PC-9 (cell line): ENCODE data around the gene MEX3C. TPM values are rescaled to one million over a fixed set of nuclear protein-coding genes. Genes with fewer than 3 reads are reported as not detected.

Experiments used
- Bru-seq: library from RNA; stranded (reverse); fragments of 400-500 nt; gene quantifications from one replicate; lab custom pipeline; 2021; lab: Mats Ljungman, UMichigan
- BruChase-seq, 2 experiments: library from RNA; stranded (reverse); fragments of 400-500 nt; gene quantifications; one replicate each; lab custom pipeline; 2021; lab: Mats Ljungman, UMichigan
- BruUV-seq: library from RNA; stranded (reverse); fragments of 400-500 nt; replicated peaks from 2 replicates; lab custom pipeline; 2021; lab: Mats Ljungman, UMichigan
- CTCF ChIA-PET: fragments of 300-600 bp; sonication (Branson Sonifier 250); formaldehyde crosslinking; loops from one replicate; lab custom pipeline; 2022; ENCODE audit warnings: antibody characterized with exemption; lab: Charles Lee
- POLR2A ChIA-PET: fragments of 300-600 bp; sonication (Branson Sonifier 250); formaldehyde crosslinking; loops from one replicate; lab custom pipeline; 2022; ENCODE audit warnings: antibody characterized with exemption; ENCODE audit not compliant: unreplicated experiment; lab: Charles Lee
- DNase-seq, 2 experiments: peaks; one replicate each; pipeline versions ENCODE4 v3.0.0 to v3.0.0-alpha.2; 2015 to 2022; ENCODE audit warnings: mixed read lengths in 1 of 2
- H2AFZ ChIP-seq: fragments of 200-600 bp; sonication (generic); 2 replicates; pipeline ENCODE4 v1.8.1; 2017; ENCODE audit warnings: antibody characterized with exemption
- H3F3A ChIP-seq: fragments of 200-600 bp; sonication (generic); 2 replicates; pipeline ENCODE4 v1.8.1; 2017; ENCODE audit warnings: antibody characterized with exemption, mild to moderate bottlenecking, low read depth; ENCODE audit not compliant: insufficient read depth
- H3K27ac ChIP-seq: fragments of 200-600 bp; sonication (generic); 2 replicates; pipeline ENCODE4 v1.6.1; 2016; ENCODE audit warnings: mixed run types
- H3K27me3 ChIP-seq: fragments of 200-600 bp; sonication (generic); 2 replicates; pipeline ENCODE4 v1.6.1; 2016; ENCODE audit warnings: low read depth, mixed run types; ENCODE audit not compliant: insufficient read depth
- H3K36me3 ChIP-seq: fragments of 200-600 bp; sonication (generic); 2 replicates; pipeline ENCODE4 v1.6.1; 2016; ENCODE audit warnings: low read depth, mixed run types
- H3K4me1 ChIP-seq: fragments of 200-600 bp; sonication (generic); replicated peaks from 2 replicates; pipeline ENCODE4 v1.6.1; 2016; ENCODE audit warnings: mixed run types; ENCODE audit not compliant: insufficient read depth
- H3K4me2 ChIP-seq: fragments of 200-600 bp; sonication (generic); 2 replicates; pipeline ENCODE4 v1.6.1; 2017; ENCODE audit warnings: mixed run types
- H3K4me3 ChIP-seq: fragments of 200-600 bp; sonication (generic); 2 replicates; pipeline ENCODE4 v1.6.1; 2016; ENCODE audit warnings: mixed run types
- H3K79me2 ChIP-seq: fragments of 200-600 bp; sonication (generic); 2 replicates; pipeline ENCODE4 v1.6.1; 2017; ENCODE audit warnings: low read depth, mixed run types
- H3K9me2 ChIP-seq: fragments of 200-600 bp; sonication (generic); 2 replicates; pipeline ENCODE4 v1.8.1; 2017; ENCODE audit warnings: mild to moderate bottlenecking; ENCODE audit not compliant: insufficient read depth
- H3K9me3 ChIP-seq: fragments of 200-600 bp; sonication (generic); 2 replicates; pipeline ENCODE4 v1.8.1; 2016; ENCODE audit warnings: low read depth; ENCODE audit not compliant: insufficient read depth
- H4K20me1 ChIP-seq: fragments of 200-600 bp; sonication (generic); 2 replicates; pipeline ENCODE4 v1.8.1; 2017; ENCODE audit not compliant: insufficient read depth
- CTCF ChIP-seq: fragments of 200-600 bp; sonication (generic); conservative IDR thresholded peaks from 2 replicates; pipeline ENCODE4 v1.6.1; 2017; ENCODE audit warnings: mixed run types, antibody characterized with exemption, mild to moderate bottlenecking, moderate library complexity
- EZH2 ChIP-seq: fragments of 200-600 bp; sonication (generic); IDR thresholded peaks from 2 replicates; pipeline ENCODE4 v1.8.0; 2017; ENCODE audit warnings: antibody characterized with exemption, low read depth
- intact Hi-C: fragments of 100-400 bp; cut with micrococcal nuclease; formaldehyde crosslinking; loops from one replicate; pipeline ENCODE4 v1.10.0; 2022; ENCODE audit not compliant: unreplicated experiment
- long read RNA-seq: library from polyadenylated mRNA; stranded (forward); transcript quantifications from one replicate; pipeline ENCODE4 v2.0.0, GENCODE V29; 2022
- total RNA-seq: library from RNA; stranded (reverse); gene quantifications from 2 replicates; pipeline ENCODE4 v1.2.3, GENCODE V29; 2021

MEX3C gene
- total RNA-seq (21.1 and 26.2 TPM in 2 replicates), Bru-seq, nascent RNA (percentile 82 among the genes with signal in this experiment), BruChase-seq, experiment 1, labeled RNA remaining after a 2-hour chase (percentile 85 among the genes with signal in this experiment), BruChase-seq, experiment 2, labeled RNA remaining after a 6-hour chase (percentile 90 among the genes with signal in this experiment)
- long read RNA-seq, transcript MEX3C-201 (2 exons, 3,781 nt), result major isoform, 6 of 10 reads
- long read RNA-seq, partial matches to known transcripts, result 0 of 10 reads
- long read RNA-seq, other reads (novel, unspliced or antisense), result 4 of 10 reads

GRCh38 chr18:51197661-51198424, at the start of gene MEX3C:
TSS of gene MEX3C (minus strand) at chr18:51197681. CDS start at chr18:51197320, 361 bp downstream.
- intact Hi-C loops, result loop anchor here (1.0 to 5.0 kb wide), 3 partner anchors 39 to 339 kb away; no protein-coding TSS in a partner anchor
- Histone ChIP-seq H2AFZ (peak within 1 kb of the TSS; percentile 77), H3K27me3 (no peaks in the 10 kb centered on the region), H3K9me2 (no peaks in the 10 kb centered on the region), H3K4me2 (peak within 1 kb of the TSS; percentile 95), H3K9me3 (no peaks in the 10 kb centered on the region), H4K20me1 (peaks cover 20% of the 10 kb centered on the region), H3F3A (peaks cover 20% of the 10 kb centered on the region; the same call in 1 of the 2 replicates), H3K4me1 (peaks cover 19% of the 10 kb centered on the region), H3K27ac (peak within 1 kb of the TSS; percentile 92), H3K4me3 (peak within 1 kb of the TSS; percentile 92), H3K79me2 (peaks cover 39% of the 10 kb centered on the region), H3K36me3 (0 out of 2 replicates have a peak, but pooled peaks cover 3% of the 10 kb centered on the region)
- peak; percentile 94 to 95 for DNase-seq
- POLR2A ChIA-PET, result interaction anchor here (0.5 to 0.9 kb wide), 7 partner anchors 37 to 958 kb away, joined by 3 to 7 read pairs (median 5); partner anchors contain the start of gene SMAD4
- BruUV-seq, result TSS peak; percentile 82
- CTCF ChIA-PET, result no interaction called here
- no peak for TF ChIP-seq EZH2
- peak; percentile 36; the same call in 1 of the 2 replicates for TF ChIP-seq CTCF

GRCh38 chr18:51241226-51241625, 43.7 kb upstream of the MEX3C start:
- Histone ChIP-seq H3K27me3 (no peaks in the 10 kb centered on the region), H3K9me3 (no peaks in the 10 kb centered on the region), H3K9me2 (no peaks in the 10 kb centered on the region), H3F3A (peaks cover 7% of the 10 kb centered on the region; the same call in 1 of the 2 replicates), H3K79me2 (no peaks in the 10 kb centered on the region), H2AFZ (no peak overlapping the region), H3K36me3 (no peaks in the 10 kb centered on the region), H3K4me2 (no peak overlapping the region), H4K20me1 (no peaks in the 10 kb centered on the region), H3K4me3 (no peak overlapping the region), H3K4me1 (peaks cover 10% of the 10 kb centered on the region), H3K27ac (no peak overlapping the region)
- BruUV-seq, result no TSS peak
- ChIA-PET POLR2A (no interaction called here), CTCF (interaction anchor here (0.6 kb wide), 1 partner anchor 116 kb away, joined by 3 read pairs; no protein-coding TSS in a partner anchor)
- intact Hi-C loops, result no loop called here
- DNase-seq, result no peak
- no peak for TF ChIP-seq EZH2
- no peak for TF ChIP-seq CTCF

- Histone ChIP-seq H3F3A (peaks cover 29% of the 10 kb centered on the region; the same call in 1 of the 2 replicates), H3K4me1 (peaks cover 36% of the 10 kb centered on the region), H3K4me3 (no peak overlapping the region), H3K36me3 (no peaks in the 10 kb centered on the region), H3K79me2 (no peaks in the 10 kb centered on the region), H3K9me3 (no peaks in the 10 kb centered on the region), H4K20me1 (no peaks in the 10 kb centered on the region), H3K4me2 (peak overlapping the region; percentile 68), H3K9me2 (no peaks in the 10 kb centered on the region), H3K27me3 (no peaks in the 10 kb centered on the region), H3K27ac (peak overlapping the region; percentile 64), H2AFZ (no peak overlapping the region)
- CTCF ChIA-PET, result no interaction called here
- TF ChIP-seq CTCF (no peak), EZH2 (no peak)
- intact Hi-C loops, result loop anchor here (5.0 kb wide), 1 partner anchor 39 kb away; the partner anchor contains the start of gene MEX3C
- POLR2A ChIA-PET, result interaction anchor here (0.6 kb wide), 1 partner anchor 23 kb away, joined by 3 read pairs; no protein-coding TSS in a partner anchor
- DNase-seq, result peak; percentile 48 to 84
- BruUV-seq, result no TSS peak
These were observed 38.7 kb upstream of the MEX3C start for GRCh38 chr18:51236225-51236624.
